SK-N-SH (cell line): Measurements from ENCODE around the gene MAGI2. TPM values are rescaled to one million over a fixed set of nuclear protein-coding genes. Genes with fewer than 3 reads are reported as not detected.

Experiments used
- CTCF ChIA-PET: fragments of 300-600, 350-600 bp; formaldehyde crosslinking; extraction: SDS; loops from one replicate; lab custom pipeline; 2021; lab: Yijun Ruan, JAX
- POLR2A ChIA-PET: fragments of 350-600 bp; sonication (Branson Sonifier 250); formaldehyde crosslinking; extraction: SDS; loops from one replicate; lab custom pipeline; 2020; ENCODE audit warnings: antibody characterized with exemption, inconsistent platforms; lab: Yijun Ruan, JAX
- DNase-seq: peaks from one replicate; pipeline ENCODE4 v3.0.0; 2012
- H2AFZ ChIP-seq: fragments of 200-600 bp; sonication (generic); 2 replicates; pipeline ENCODE4 v1.8.1; 2016; ENCODE audit warnings: antibody characterized with exemption, mild to moderate bottlenecking, low read depth
- H3F3A ChIP-seq: fragments of 200-600 bp; sonication (generic); replicated peaks from 2 replicates; pipeline ENCODE3; 2016; ENCODE audit warnings: antibody characterized with exemption, mild to moderate bottlenecking; ENCODE audit not compliant: insufficient read depth
- H3K27ac ChIP-seq, 2 experiments: fragments of 200-500 bp in 1 of 2; fragments of 200-600 bp in 1 of 2; sonication (Bioruptor generic) in 1 of 2; sonication (generic), shearing (Covaris generic) in 1 of 2; 2 replicates each; pipeline versions ENCODE4 v1.5.1 to v1.6.1; 2014 to 2016; ENCODE audit warnings: low read depth in 2 of 2, inconsistent platforms in 1 of 2, low read length in 1 of 2, mild to moderate bottlenecking in 1 of 2, mixed read lengths in 1 of 2
- H3K27me3 ChIP-seq: fragments of 200-600 bp; sonication (generic), shearing (Covaris generic); 2 replicates; pipeline ENCODE4 v1.6.1; 2016; ENCODE audit warnings: mixed run types; ENCODE audit not compliant: insufficient read depth
- H3K36me3 ChIP-seq, 2 experiments: fragments of 200-500 bp in 1 of 2; fragments of 200-600 bp in 1 of 2; sonication (Bioruptor generic) in 1 of 2; sonication (generic) in 1 of 2; replicated peaks in 1 of 2; 2 replicates each; pipeline versions ENCODE3 to v1.5.1; 2014 to 2016; ENCODE audit warnings: low read length in 1 of 2, mild to moderate bottlenecking in 1 of 2; ENCODE audit not compliant: insufficient read depth in 2 of 2, control insufficient read depth in 1 of 2
- H3K4me1 ChIP-seq, 2 experiments: fragments of 200-500 bp in 1 of 2; fragments of 200-600 bp in 1 of 2; sonication (Bioruptor generic) in 1 of 2; sonication (generic), shearing (Covaris generic) in 1 of 2; 2 replicates each; pipeline versions ENCODE4 v1.5.1 to v1.6.1; 2014 to 2016; ENCODE audit warnings: low read depth in 1 of 2, low read length in 1 of 2, mixed run types in 1 of 2; ENCODE audit not compliant: insufficient read depth in 2 of 2, control insufficient read depth in 1 of 2
- H3K4me2 ChIP-seq: fragments of 200-600 bp; sonication (generic), shearing (Covaris generic); 2 replicates; pipeline ENCODE4 v1.6.1; 2017; ENCODE audit warnings: mixed run types
- H3K4me3 ChIP-seq, 2 experiments: fragments of 200-500 bp in 1 of 2; fragments of 200-600 bp in 1 of 2; sonication (Bioruptor generic) in 1 of 2; sonication (generic), shearing (Covaris generic) in 1 of 2; 2 replicates each; pipeline versions ENCODE4 v1.5.1 to v1.8.1; 2014 to 2016; ENCODE audit warnings: low read depth in 2 of 2, inconsistent platforms in 1 of 2, low read length in 1 of 2, mild to moderate bottlenecking in 1 of 2, mixed read lengths in 1 of 2, moderate library complexity in 1 of 2
- H3K79me2 ChIP-seq: fragments of 200-600 bp; sonication (generic); 2 replicates; pipeline ENCODE4 v1.8.1; 2017; ENCODE audit warnings: mild to moderate bottlenecking; ENCODE audit not compliant: insufficient read depth
- H3K9ac ChIP-seq: fragments of 200-600 bp; sonication (generic); 2 replicates; pipeline ENCODE4 v1.6.1; 2017; ENCODE audit warnings: mixed run types
- H3K9me2 ChIP-seq: fragments of 200-600 bp; sonication (generic); 2 replicates; pipeline ENCODE4 v1.6.1; 2017; ENCODE audit warnings: mixed run types
- H3K9me3 ChIP-seq: fragments of 200-600 bp; sonication (generic); 2 replicates; pipeline ENCODE4 v1.6.1; 2017; ENCODE audit warnings: mixed run types, mild to moderate bottlenecking, moderate library complexity
- H4K20me1 ChIP-seq: fragments of 200-600 bp; sonication (generic); 2 replicates; pipeline ENCODE4 v1.6.1; 2017; ENCODE audit warnings: mild to moderate bottlenecking, mixed run types; ENCODE audit not compliant: insufficient read depth
- ELF1 ChIP-seq: IDR thresholded peaks from 2 replicates; pipeline ENCODE4 v1.4.0; 2012
- EZH2phosphoT487 ChIP-seq: fragments of 200-600 bp; sonication (generic); IDR thresholded peaks from 2 replicates; pipeline ENCODE4 v1.6.1; 2017; ENCODE audit warnings: low read depth, mixed run types, mild to moderate bottlenecking, antibody characterized with exemption, moderate library complexity, borderline replicate concordance
- FOXJ3 ChIP-seq: sonication (generic); formaldehyde crosslinking; IDR thresholded peaks from 2 replicates; pipeline ENCODE4 v1.5.1; 2020; ENCODE audit warnings: mild to moderate bottlenecking, missing genetic modification reagents
- FOXM1 ChIP-seq: IDR thresholded peaks from 2 replicates; pipeline ENCODE4 v1.4.0; 2012; ENCODE audit warnings: low read depth, mild to moderate bottlenecking
- GABPA ChIP-seq: IDR thresholded peaks from 2 replicates; pipeline ENCODE4 v1.4.0; 2012; ENCODE audit warnings: low read depth, mild to moderate bottlenecking
- GATA2 ChIP-seq: sonication (generic); formaldehyde crosslinking; IDR thresholded peaks from 2 replicates; pipeline ENCODE4 v1.5.0; 2020; ENCODE audit warnings: mild to moderate bottlenecking, missing genetic modification reagents
- JUND ChIP-seq: IDR thresholded peaks from 2 replicates; pipeline ENCODE4 v1.4.0; 2012
- MAX ChIP-seq: IDR thresholded peaks from 2 replicates; pipeline ENCODE4 v1.4.0; 2012; ENCODE audit warnings: low read depth
- MEF2A ChIP-seq: IDR thresholded peaks from 2 replicates; pipeline ENCODE4 v1.4.0; 2012; ENCODE audit warnings: low read depth, borderline replicate concordance
- NRF1 ChIP-seq: IDR thresholded peaks from 2 replicates; pipeline ENCODE4 v1.6.1; 2012; ENCODE audit warnings: low read depth, mild to moderate bottlenecking, low read length
- POLR2AphosphoS5 ChIP-seq: IDR thresholded peaks from 2 replicates; pipeline ENCODE4 v1.6.1; 2012; ENCODE audit warnings: low read depth, low read length
- RFX5 ChIP-seq: IDR thresholded peaks from 2 replicates; pipeline ENCODE4 v1.6.1; 2012; ENCODE audit warnings: mild to moderate bottlenecking, improper control_type of control experiment, low read length
- RXRA ChIP-seq: IDR thresholded peaks from 2 replicates; pipeline ENCODE4 v1.4.0; 2012; ENCODE audit warnings: low read depth, mild to moderate bottlenecking, borderline replicate concordance
- SIN3A ChIP-seq: IDR thresholded peaks from 2 replicates; pipeline ENCODE4 v1.6.1; 2012; ENCODE audit warnings: low read depth, mild to moderate bottlenecking, low read length, moderate library complexity, borderline replicate concordance
- TAF1 ChIP-seq: IDR thresholded peaks from 2 replicates; pipeline ENCODE4 v1.6.1; 2012; ENCODE audit warnings: low read depth, mild to moderate bottlenecking, low read length, moderate library complexity, borderline replicate concordance
- TCF12 ChIP-seq: IDR thresholded peaks from 2 replicates; pipeline ENCODE4 v1.4.0; 2012
- TEAD4 ChIP-seq: IDR thresholded peaks from 2 replicates; pipeline ENCODE4 v1.4.0; 2012; ENCODE audit warnings: mild to moderate bottlenecking, borderline replicate concordance; ENCODE audit not compliant: insufficient read depth
- YY1 ChIP-seq: IDR thresholded peaks from 2 replicates; pipeline ENCODE4 v1.4.0; 2012; ENCODE audit warnings: low read depth, mild to moderate bottlenecking
- ZBTB33 ChIP-seq: IDR thresholded peaks from 2 replicates; pipeline ENCODE4 v1.4.0; 2012; ENCODE audit warnings: low read depth, borderline replicate concordance
- WGBS: methylation state at CpG from one replicate; pipeline ENCODE4 v1.1.6; 2017; ENCODE audit warnings: low lambda C conversion rate; 5-methylcytosine and 5-hydroxymethylcytosine counted together
- polyA plus RNA-seq, 3 experiments: library from polyadenylated mRNA; depleted of rRNA; stranded (reverse); fragments of >200 nt; gene quantifications; 2 replicates each; pipeline ENCODE4 v1.2.3, GENCODE V29; 2012
- TF ChIP-seq, protein P1 (sequence below): IDR thresholded peaks from 2 replicates; pipeline ENCODE4; 2012

Gene MAGI2
- polyA plus RNA-seq, 1 of the 3 experiments (the other 2 are of a cell fraction), result 1.1 TPM

GRCh38 chr7:78127009-78127408 lies 1326.5 kb downstream of the MAGI2 start:
- Histone ChIP-seq H3K9me3 (no peaks in the 10 kb centered on the region), H3K9ac (no peak overlapping the region), H3F3A (no peaks in the 10 kb centered on the region), H3K4me2 (no peak overlapping the region), H2AFZ (no peak overlapping the region), H3K4me3 (no peak overlapping the region), H3K36me3 (no peaks in the 10 kb centered on the region), H3K27me3 (no peaks in the 10 kb centered on the region), H3K27ac (no peak overlapping the region), H3K79me2 (no peaks in the 10 kb centered on the region), H3K4me1 (no peaks in the 10 kb centered on the region), H3K9me2 (no peaks in the 10 kb centered on the region), H4K20me1 (no peaks in the 10 kb centered on the region)
- no peak for DNase-seq
- ChIA-PET POLR2A (no interaction called here), CTCF (no interaction called here)
- TF ChIP-seq MAX (no peak), FOXJ3 (no peak), POLR2AphosphoS5 (no peak)
- TF ChIP-seq, all 33 proteins: peak for 0
- 80% methylated on average over 7 of the region's 7 CpGs for WGBS

GRCh38 chr7:78125884-78126283 lies 1327.6 kb downstream of the MAGI2 start:
- Histone ChIP-seq H3K4me3 (no peak overlapping the region), H3K9ac (no peak overlapping the region), H3K9me2 (no peaks in the 10 kb centered on the region), H3K4me1 (no peaks in the 10 kb centered on the region), H3K4me2 (no peak overlapping the region), H3K9me3 (no peaks in the 10 kb centered on the region), H3F3A (no peaks in the 10 kb centered on the region), H3K27ac (no peak overlapping the region), H3K27me3 (no peaks in the 10 kb centered on the region), H3K79me2 (no peaks in the 10 kb centered on the region), H2AFZ (no peak overlapping the region), H4K20me1 (no peaks in the 10 kb centered on the region), H3K36me3 (no peaks in the 10 kb centered on the region)
- ChIA-PET CTCF (interaction anchor here (2.5 kb wide), 1 partner anchor 8 kb away, joined by 9 read pairs; no protein-coding TSS in a partner anchor), POLR2A (no interaction called here)
- TF ChIP-seq TCF12 (peak; percentile 25; the same call in 1 of the 2 replicates), YY1 (no peak), POLR2AphosphoS5 (no peak)
- TF ChIP-seq, protein P1, sequence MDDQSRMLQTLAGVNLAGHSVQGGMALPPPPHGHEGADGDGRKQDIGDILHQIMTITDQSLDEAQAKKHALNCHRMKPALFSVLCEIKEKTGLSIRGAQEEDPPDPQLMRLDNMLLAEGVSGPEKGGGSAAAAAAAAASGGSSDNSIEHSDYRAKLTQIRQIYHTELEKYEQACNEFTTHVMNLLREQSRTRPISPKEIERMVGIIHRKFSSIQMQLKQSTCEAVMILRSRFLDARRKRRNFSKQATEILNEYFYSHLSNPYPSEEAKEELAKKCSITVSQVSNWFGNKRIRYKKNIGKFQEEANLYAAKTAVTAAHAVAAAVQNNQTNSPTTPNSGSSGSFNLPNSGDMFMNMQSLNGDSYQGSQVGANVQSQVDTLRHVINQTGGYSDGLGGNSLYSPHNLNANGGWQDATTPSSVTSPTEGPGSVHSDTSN, result no peak
- DNase-seq, result no peak
- 62% methylated on average over 2 of the region's 2 CpGs for WGBS

DNA sequence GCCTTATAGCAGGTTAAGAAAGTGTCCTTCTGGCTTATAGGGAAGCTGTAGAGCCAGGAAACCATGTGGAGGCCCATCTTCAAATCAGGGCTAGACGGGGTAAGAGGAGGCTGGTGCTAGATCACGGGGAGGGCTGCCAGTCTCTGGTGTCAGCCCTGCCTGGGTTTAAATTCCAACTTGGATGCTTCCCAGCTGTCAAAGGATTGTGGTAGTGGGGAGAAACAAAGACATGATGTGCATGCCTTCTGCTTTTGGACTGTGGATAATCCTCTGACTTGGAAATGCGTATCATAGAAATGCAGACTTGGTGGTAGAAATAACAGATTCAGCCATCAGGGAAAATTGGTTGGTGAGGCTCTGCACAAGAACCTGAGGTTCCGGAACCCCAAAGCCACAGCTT lies 1329.3 kb downstream of the MAGI2 start:
- no peak overlapping the region for H3K9ac ChIP-seq
- H3K27ac ChIP-seq, result no peak overlapping the region
- no peaks in the 10 kb centered on the region for H3K36me3 ChIP-seq
- H3K4me3 ChIP-seq, result no peak overlapping the region
- no peaks in the 10 kb centered on the region for H3K9me2 ChIP-seq
- no peaks in the 10 kb centered on the region for H3K9me3 ChIP-seq
- H4K20me1 ChIP-seq, result no peaks in the 10 kb centered on the region
- H3F3A ChIP-seq, result no peaks in the 10 kb centered on the region
- no peak for DNase-seq
- no peaks in the 10 kb centered on the region for H3K4me1 ChIP-seq
- no peak overlapping the region for H3K4me2 ChIP-seq
- POLR2A ChIA-PET, result no interaction called here
- CTCF ChIA-PET, result interaction anchor here (2.5 kb wide), 1 partner anchor 10 kb away, joined by 9 read pairs; no protein-coding TSS in a partner anchor
- H2AFZ ChIP-seq, result no peak overlapping the region
- H3K79me2 ChIP-seq, result no peaks in the 10 kb centered on the region
- WGBS, result 77% methylated on average over 4 of the region's 4 CpGs
- H3K27me3 ChIP-seq, result no peaks in the 10 kb centered on the region
- TF ChIP-seq ELF1 (no peak), NRF1 (no peak), GABPA (no peak), MEF2A (no peak), EZH2phosphoT487 (no peak), RXRA (no peak), TEAD4 (no peak), SIN3A (no peak), ZBTB33 (no peak), RFX5 (no peak), GATA2 (no peak), FOXM1 (no peak), JUND (no peak), TAF1 (no peak)
